ENCODE data around the gene WNT10A.

GRCh38 chr2:218910741-218911140 lies 30.1 kb downstream of the WNT10A start:
- TF ChIP-seq, protein P1, sequence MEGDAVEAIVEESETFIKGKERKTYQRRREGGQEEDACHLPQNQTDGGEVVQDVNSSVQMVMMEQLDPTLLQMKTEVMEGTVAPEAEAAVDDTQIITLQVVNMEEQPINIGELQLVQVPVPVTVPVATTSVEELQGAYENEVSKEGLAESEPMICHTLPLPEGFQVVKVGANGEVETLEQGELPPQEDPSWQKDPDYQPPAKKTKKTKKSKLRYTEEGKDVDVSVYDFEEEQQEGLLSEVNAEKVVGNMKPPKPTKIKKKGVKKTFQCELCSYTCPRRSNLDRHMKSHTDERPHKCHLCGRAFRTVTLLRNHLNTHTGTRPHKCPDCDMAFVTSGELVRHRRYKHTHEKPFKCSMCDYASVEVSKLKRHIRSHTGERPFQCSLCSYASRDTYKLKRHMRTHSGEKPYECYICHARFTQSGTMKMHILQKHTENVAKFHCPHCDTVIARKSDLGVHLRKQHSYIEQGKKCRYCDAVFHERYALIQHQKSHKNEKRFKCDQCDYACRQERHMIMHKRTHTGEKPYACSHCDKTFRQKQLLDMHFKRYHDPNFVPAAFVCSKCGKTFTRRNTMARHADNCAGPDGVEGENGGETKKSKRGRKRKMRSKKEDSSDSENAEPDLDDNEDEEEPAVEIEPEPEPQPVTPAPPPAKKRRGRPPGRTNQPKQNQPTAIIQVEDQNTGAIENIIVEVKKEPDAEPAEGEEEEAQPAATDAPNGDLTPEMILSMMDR (IDR thresholded peaks at IDR 0.05) = no peak
- TF ChIP-seq POLR2AphosphoS5 (IDR thresholded peaks at IDR 0.05) = no peak
